Measurements from ENCODE around the gene FREM1.

- TF ChIP-seq CTCF (IDR thresholded peaks at IDR 0.05; ENCODE audit: low read length) (no peak), EZH2 (IDR thresholded peaks at IDR 0.05; ENCODE audit: borderline replicate concordance, low read length) (no peak)
These were observed 28.1 kb downstream of the FREM1 start for GRCh38 chr9:14882090-14882489.
